Measurements from ENCODE around the gene NCKAP1.
"Not testable (repeated sequence)": the region's sequence is repeated elsewhere in the genome, so short reads cannot be mapped to it uniquely, and the experiment has no call there.

NCKAP1 gene

DNA sequence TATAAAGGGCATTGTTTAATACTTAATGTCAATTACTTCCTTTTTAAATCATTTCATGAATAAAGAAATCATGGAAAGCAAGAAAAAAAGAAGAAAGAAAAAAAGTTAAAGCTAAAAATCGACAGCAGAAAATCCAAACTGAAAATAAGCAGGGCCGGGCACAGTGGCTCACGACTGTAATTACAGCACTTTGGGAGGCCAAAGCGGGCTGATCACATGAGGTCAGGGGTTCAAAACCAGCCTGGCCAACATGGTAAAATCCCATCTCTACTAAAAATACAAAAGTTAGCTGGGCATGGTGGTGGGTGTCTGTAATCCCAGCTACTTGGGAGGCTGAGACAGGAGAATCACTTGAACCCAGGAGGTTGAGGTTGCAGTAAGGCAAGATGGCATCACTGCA lies 56.8 kb downstream of the NCKAP1 start:
- not testable (repeated sequence) for H2AFZ ChIP-seq (ENCODE audit: low read length); H3K4ac ChIP-seq (ENCODE audit: low read length); H2BK15ac ChIP-seq (ENCODE audit: low read length); H3K9me3 ChIP-seq (replicated peaks in 1 of 2; ENCODE audit: control insufficient read depth in 2 of 2, insufficient read depth in 1 of 2, low read depth in 1 of 2, low read length in 2 of 2); H2BK12ac ChIP-seq (ENCODE audit: low read length); H3K23ac ChIP-seq (ENCODE audit: low read depth, low read length, poor library complexity); H3K27ac ChIP-seq (replicated peaks; ENCODE audit: low read length); H3K79me1 ChIP-seq (ENCODE audit: low read depth, low read length); H4K91ac ChIP-seq (ENCODE audit: low read depth, low read length, poor library complexity); H4K8ac ChIP-seq (ENCODE audit: low read depth, low read length); H3K4me2 ChIP-seq (ENCODE audit: insufficient read depth, low read length, poor library complexity, severe bottlenecking); DNase-seq (ENCODE audit: low spot score); H2BK120ac ChIP-seq (ENCODE audit: low read depth, low read length); H3K9ac ChIP-seq (ENCODE audit: low read depth, low read length, poor library complexity); H3K14ac ChIP-seq (ENCODE audit: low read length); H2BK5ac ChIP-seq (ENCODE audit: low read length); H3K18ac ChIP-seq (ENCODE audit: low read length); H3K27me3 ChIP-seq (ENCODE audit: control insufficient read depth in 3 of 3, insufficient read depth in 3 of 3, low read depth in 1 of 3, low read length in 3 of 3); H3K4me1 ChIP-seq (ENCODE audit: control insufficient read depth in 2 of 2, insufficient read depth in 1 of 2, low read depth in 1 of 2, low read length in 2 of 2); H3K4me3 ChIP-seq (ENCODE audit: low read length in 2 of 2); H2AK5ac ChIP-seq (ENCODE audit: low read depth, low read length)
- H3K36me3 ChIP-seq (replicated peaks in 1 of 2; ENCODE audit: control insufficient read depth in 2 of 2, insufficient read depth in 2 of 2, low read length in 2 of 2), result peaks cover 4 to 94% of the 10 kb centered on the region in 2 donors
- no CpG with 5 or more reads among the region's 4 CpGs for WGBS, 2 donors (ENCODE audit: extremely low coverage in 2 of 2, insufficient read length in 2 of 2, insufficient replicate concordance in 1 of 2)

DNA sequence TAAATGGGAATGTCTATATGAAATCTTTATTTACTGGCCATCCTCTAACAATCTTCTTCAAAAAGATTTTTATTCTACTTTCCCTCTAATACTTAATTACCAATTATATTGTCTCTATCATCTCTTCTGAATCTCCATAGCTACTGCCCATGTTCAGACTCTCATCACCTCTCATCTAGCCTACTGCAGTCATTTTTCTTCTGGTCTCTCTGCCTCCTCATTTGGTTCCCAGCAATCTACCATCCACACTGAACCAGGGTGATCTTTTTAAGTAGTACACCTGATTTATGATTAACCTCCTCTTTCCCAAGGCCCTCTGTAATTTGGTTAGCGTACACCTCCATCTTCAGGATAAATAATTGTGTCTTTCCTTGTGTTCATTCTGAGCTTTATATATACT lies 57.6 kb downstream of the NCKAP1 start:
- H3K36me3 ChIP-seq (replicated peaks in 1 of 2; ENCODE audit: control insufficient read depth in 2 of 2, insufficient read depth in 2 of 2, low read length in 2 of 2), result peaks cover 4 to 94% of the 10 kb centered on the region in 2 donors
- H3K79me1 ChIP-seq (ENCODE audit: low read depth, low read length), result no peaks in the 10 kb centered on the region
- no CpG with 5 or more reads among the region's 1 CpG for WGBS, 2 donors (ENCODE audit: extremely low coverage in 2 of 2, insufficient read length in 2 of 2, insufficient replicate concordance in 1 of 2)

DNA sequence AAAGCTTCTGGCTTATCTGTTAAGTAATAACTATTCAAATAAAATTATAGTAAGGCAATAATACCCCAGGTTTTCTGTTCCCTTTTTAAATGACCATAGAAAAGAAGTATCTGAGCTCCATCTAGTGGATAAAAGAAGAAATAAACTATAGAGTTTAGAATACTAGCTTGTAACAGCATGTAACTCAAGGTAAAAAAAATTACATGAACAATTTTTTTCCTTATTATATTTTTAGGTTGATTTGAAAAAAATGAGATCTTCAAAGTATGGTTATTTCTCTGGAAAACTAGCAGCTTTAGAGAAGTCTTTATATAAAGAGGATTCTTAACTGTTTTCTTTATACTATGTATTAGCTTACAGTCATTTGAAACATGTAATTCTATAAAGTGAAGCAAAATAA lies 58.1 kb downstream of the NCKAP1 start:
- H4K8ac ChIP-seq (ENCODE audit: low read depth, low read length), result no peak overlapping the region
- H2AFZ ChIP-seq (ENCODE audit: low read length), result no peak overlapping the region
- no peaks in the 10 kb centered on the region for H3K27me3 ChIP-seq (ENCODE audit: control insufficient read depth in 3 of 3, insufficient read depth in 3 of 3, low read depth in 1 of 3, low read length in 3 of 3)
- H3K27ac ChIP-seq (replicated peaks; ENCODE audit: low read length), result no peak overlapping the region
- H3K36me3 ChIP-seq (replicated peaks in 1 of 2; ENCODE audit: control insufficient read depth in 2 of 2, insufficient read depth in 2 of 2, low read length in 2 of 2), result peaks cover 2 to 95% of the 10 kb centered on the region in 2 donors
- H3K4me2 ChIP-seq (ENCODE audit: insufficient read depth, low read length, poor library complexity, severe bottlenecking), result no peak overlapping the region
- no peak overlapping the region for H2AK5ac ChIP-seq (ENCODE audit: low read depth, low read length)
- H2BK12ac ChIP-seq (ENCODE audit: low read length), result no peak overlapping the region
- H3K4ac ChIP-seq (ENCODE audit: low read length), result no peak overlapping the region
- DNase-seq (ENCODE audit: low spot score), result peak; percentile 9
- no peak overlapping the region for H2BK15ac ChIP-seq (ENCODE audit: low read length)
- H3K9me3 ChIP-seq (replicated peaks in 1 of 2; ENCODE audit: control insufficient read depth in 2 of 2, insufficient read depth in 1 of 2, low read depth in 1 of 2, low read length in 2 of 2), result no peaks in the 10 kb centered on the region
- H3K4me1 ChIP-seq (ENCODE audit: control insufficient read depth in 2 of 2, insufficient read depth in 1 of 2, low read depth in 1 of 2, low read length in 2 of 2), result no peaks in the 10 kb centered on the region
- no peak overlapping the region for H3K4me3 ChIP-seq (ENCODE audit: low read length in 2 of 2)
- no peak overlapping the region for H3K9ac ChIP-seq (ENCODE audit: low read depth, low read length, poor library complexity)
- H3K14ac ChIP-seq (ENCODE audit: low read length), result no peak overlapping the region
- H3K18ac ChIP-seq (ENCODE audit: low read length), result no peak overlapping the region
- H4K91ac ChIP-seq (ENCODE audit: low read depth, low read length, poor library complexity), result no peak overlapping the region
- no peak overlapping the region for H2BK120ac ChIP-seq (ENCODE audit: low read depth, low read length)
- H2BK5ac ChIP-seq (ENCODE audit: low read length), result no peak overlapping the region
- H3K79me1 ChIP-seq (ENCODE audit: low read depth, low read length), result no peaks in the 10 kb centered on the region
- H3K23ac ChIP-seq (ENCODE audit: low read depth, low read length, poor library complexity), result no peak overlapping the region

More for the DNA sequence above, 57.6 kb downstream of the NCKAP1 start:
- Histone ChIP-seq H3K27ac (replicated peaks; ENCODE audit: low read length) (no peak overlapping the region), H2BK120ac (ENCODE audit: low read depth, low read length) (no peak overlapping the region), H3K27me3 (ENCODE audit: control insufficient read depth in 3 of 3, insufficient read depth in 3 of 3, low read depth in 1 of 3, low read length in 3 of 3) (no peaks in the 10 kb centered on the region), H2BK12ac (ENCODE audit: low read length) (no peak overlapping the region), H3K4me2 (ENCODE audit: insufficient read depth, low read length, poor library complexity, severe bottlenecking) (no peak overlapping the region), H3K4ac (ENCODE audit: low read length) (no peak overlapping the region), H4K8ac (ENCODE audit: low read depth, low read length) (no peak overlapping the region), H3K9ac (ENCODE audit: low read depth, low read length, poor library complexity) (no peak overlapping the region), H3K4me1 (ENCODE audit: control insufficient read depth in 2 of 2, insufficient read depth in 1 of 2, low read depth in 1 of 2, low read length in 2 of 2) (no peaks in the 10 kb centered on the region), H3K9me3 (replicated peaks in 1 of 2; ENCODE audit: control insufficient read depth in 2 of 2, insufficient read depth in 1 of 2, low read depth in 1 of 2, low read length in 2 of 2) (no peaks in the 10 kb centered on the region), H2BK5ac (ENCODE audit: low read length) (no peak overlapping the region), H2AK5ac (ENCODE audit: low read depth, low read length) (no peak overlapping the region), H3K18ac (ENCODE audit: low read length) (no peak overlapping the region), H3K4me3 (ENCODE audit: low read length in 2 of 2) (no peak overlapping the region), H4K91ac (ENCODE audit: low read depth, low read length, poor library complexity) (no peak overlapping the region), H2BK15ac (ENCODE audit: low read length) (no peak overlapping the region), H3K14ac (ENCODE audit: low read length) (no peak overlapping the region), H3K23ac (ENCODE audit: low read depth, low read length, poor library complexity) (no peak overlapping the region), H2AFZ (ENCODE audit: low read length) (no peak overlapping the region)
- DNase-seq (ENCODE audit: low spot score), result no peak

DNA sequence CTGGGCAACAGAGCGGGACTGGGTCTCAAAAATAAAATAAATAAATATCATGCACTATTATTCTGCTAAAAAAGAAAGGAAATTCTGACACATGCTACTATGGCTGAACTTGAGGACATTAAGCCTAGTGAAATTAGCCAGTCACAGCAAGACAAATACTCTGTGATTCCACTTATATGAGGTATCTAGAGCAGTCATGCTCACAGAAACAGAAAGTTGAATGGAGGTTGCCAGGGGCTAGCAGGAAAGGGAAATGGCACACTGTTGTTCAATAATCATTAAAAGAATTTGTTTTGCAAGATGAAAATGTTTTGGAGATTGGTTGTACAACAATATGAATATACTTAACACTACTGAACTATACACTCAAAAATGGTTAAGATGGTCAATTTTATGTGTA lies 60.8 kb downstream of the NCKAP1 start:
- no peak overlapping the region for H3K14ac ChIP-seq (ENCODE audit: low read length)
- H2BK5ac ChIP-seq (ENCODE audit: low read length), result no peak overlapping the region
- H2BK120ac ChIP-seq (ENCODE audit: low read depth, low read length), result no peak overlapping the region
- H3K18ac ChIP-seq (ENCODE audit: low read length), result no peak overlapping the region
- H3K4me3 ChIP-seq (ENCODE audit: low read length in 2 of 2), result no peak overlapping the region
- H3K27me3 ChIP-seq (ENCODE audit: control insufficient read depth in 3 of 3, insufficient read depth in 3 of 3, low read depth in 1 of 3, low read length in 3 of 3), result no peaks in the 10 kb centered on the region
- whole genome bisulfite sequencing, 2 donors (ENCODE audit: extremely low coverage in 2 of 2, insufficient read length in 2 of 2, insufficient replicate concordance in 1 of 2), result no CpG with 5 or more reads among the region's 1 CpG
- peaks cover 2 to 97% of the 10 kb centered on the region in 2 donors for H3K36me3 ChIP-seq (replicated peaks in 1 of 2; ENCODE audit: control insufficient read depth in 2 of 2, insufficient read depth in 2 of 2, low read length in 2 of 2)
- no peak overlapping the region for H2AFZ ChIP-seq (ENCODE audit: low read length)
- no peak overlapping the region for H4K8ac ChIP-seq (ENCODE audit: low read depth, low read length)
- H3K9ac ChIP-seq (ENCODE audit: low read depth, low read length, poor library complexity), result no peak overlapping the region
- no peak overlapping the region for H2AK5ac ChIP-seq (ENCODE audit: low read depth, low read length)
- H4K91ac ChIP-seq (ENCODE audit: low read depth, low read length, poor library complexity), result no peak overlapping the region
- no peak overlapping the region for H3K4me2 ChIP-seq (ENCODE audit: insufficient read depth, low read length, poor library complexity, severe bottlenecking)
- H3K4me1 ChIP-seq (ENCODE audit: control insufficient read depth in 2 of 2, insufficient read depth in 1 of 2, low read depth in 1 of 2, low read length in 2 of 2), result peaks cover 0 to 2% of the 10 kb centered on the region in 2 donors
- H3K23ac ChIP-seq (ENCODE audit: low read depth, low read length, poor library complexity), result no peak overlapping the region
- H3K27ac ChIP-seq (replicated peaks; ENCODE audit: low read length), result no peak overlapping the region
- H3K4ac ChIP-seq (ENCODE audit: low read length), result no peak overlapping the region
- no peak overlapping the region for H2BK15ac ChIP-seq (ENCODE audit: low read length)
- no peak overlapping the region for H2BK12ac ChIP-seq (ENCODE audit: low read length)
- H3K9me3 ChIP-seq (replicated peaks in 1 of 2; ENCODE audit: control insufficient read depth in 2 of 2, insufficient read depth in 1 of 2, low read depth in 1 of 2, low read length in 2 of 2), result peaks cover 0 to 9% of the 10 kb centered on the region in 2 donors
- no peak for DNase-seq (ENCODE audit: low spot score)
- no peaks in the 10 kb centered on the region for H3K79me1 ChIP-seq (ENCODE audit: low read depth, low read length)
